IMR-90 (cell line): ENCODE measurements around the gene CACNA1F.

Experiments used
- BHLHE40 ChIP-seq: fragments of 150-350 bp; IDR thresholded peaks from 2 replicates; pipeline ENCODE4 v1.6.1; 2016; ENCODE audit warnings: mild to moderate bottlenecking, low read depth, low read length
- CEBPB ChIP-seq: IDR thresholded peaks from 2 replicates; pipeline ENCODE4 v1.6.1; 2012; ENCODE audit warnings: low read depth, low read length, improper control_type of control experiment
- CHD1 ChIP-seq: IDR thresholded peaks from 2 replicates; pipeline ENCODE4 v1.6.1; 2012; ENCODE audit warnings: low read depth, low read length, improper control_type of control experiment
- CTCF ChIP-seq: conservative IDR thresholded peaks from 2 replicates; pipeline ENCODE4 v1.5.1; 2012; ENCODE audit warnings: mild to moderate bottlenecking, low read depth, low read length, improper control_type of control experiment
- ELK1 ChIP-seq: fragments of 150-350 bp; IDR thresholded peaks from 2 replicates; pipeline ENCODE4 v1.6.1; 2016; ENCODE audit warnings: low read depth, mild to moderate bottlenecking, low read length, moderate library complexity, borderline replicate concordance
- FOS ChIP-seq: fragments of 150-350 bp; IDR thresholded peaks from 2 replicates; pipeline ENCODE4 v1.6.1; 2016; ENCODE audit warnings: low read depth, low read length
- MAFK ChIP-seq: IDR thresholded peaks from 2 replicates; pipeline ENCODE4 v1.6.1; 2012; ENCODE audit warnings: low read depth, low read length, improper control_type of control experiment
- MAZ ChIP-seq: IDR thresholded peaks from 2 replicates; pipeline ENCODE4 v1.6.1; 2012; ENCODE audit warnings: low read depth, mild to moderate bottlenecking, low read length, improper control_type of control experiment, moderate library complexity, borderline replicate concordance
- MXI1 ChIP-seq: IDR thresholded peaks from 2 replicates; pipeline ENCODE4 v1.6.1; 2012; ENCODE audit warnings: low read depth, mild to moderate bottlenecking, low read length, moderate library complexity, borderline replicate concordance
- POLR2A ChIP-seq: IDR thresholded peaks from 2 replicates; pipeline ENCODE4 v1.6.1; 2012; ENCODE audit warnings: mild to moderate bottlenecking, low read depth, low read length
- RAD21 ChIP-seq: IDR thresholded peaks from 2 replicates; pipeline ENCODE4 v1.6.1; 2012; ENCODE audit warnings: low read length, improper control_type of control experiment
- RFX5 ChIP-seq: IDR thresholded peaks from 2 replicates; pipeline ENCODE4 v1.8.0; 2012; ENCODE audit warnings: low read depth, mild to moderate bottlenecking, low read length, moderate library complexity
- SMC3 ChIP-seq: fragments of 150-350 bp; IDR thresholded peaks from 2 replicates; pipeline ENCODE4 v1.6.1; 2016; ENCODE audit warnings: low read depth, mild to moderate bottlenecking, antibody characterized with exemption, low read length, moderate library complexity
- TF ChIP-seq, protein P1 (sequence below): fragments of 150-350 bp; IDR thresholded peaks from 2 replicates; pipeline ENCODE4 v1.6.1; 2017; ENCODE audit warnings: mild to moderate bottlenecking, antibody characterized with exemption, low read length, low read depth

DNA sequence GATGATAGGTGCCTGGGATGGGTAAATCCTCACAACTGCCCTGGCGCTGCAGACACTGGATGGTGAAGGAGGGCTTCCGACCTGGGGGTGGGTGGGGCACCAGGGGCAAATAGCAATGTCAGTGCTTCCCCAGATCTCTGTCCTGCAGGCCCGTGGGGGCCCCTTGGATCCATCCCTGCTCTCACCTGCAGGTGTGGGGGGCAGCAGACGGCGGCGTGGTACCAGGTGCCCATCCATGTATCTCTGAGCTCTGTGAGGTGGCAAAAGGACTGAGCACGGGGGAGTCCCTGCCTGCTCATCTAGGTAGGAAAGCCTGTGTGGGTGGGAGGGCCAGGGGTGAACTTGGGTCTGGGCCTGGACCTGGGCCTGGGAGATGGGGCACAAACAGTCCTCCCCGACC is 26.6 kb downstream of the CACNA1F start:
- TF ChIP-seq CTCF (no peak), POLR2A (no peak), CEBPB (no peak), ELK1 (no peak), RFX5 (no peak), MXI1 (no peak), MAFK (no peak), BHLHE40 (no peak), CHD1 (no peak), RAD21 (no peak), SMC3 (no peak), MAZ (no peak), FOS (no peak)
- TF ChIP-seq, protein P1, sequence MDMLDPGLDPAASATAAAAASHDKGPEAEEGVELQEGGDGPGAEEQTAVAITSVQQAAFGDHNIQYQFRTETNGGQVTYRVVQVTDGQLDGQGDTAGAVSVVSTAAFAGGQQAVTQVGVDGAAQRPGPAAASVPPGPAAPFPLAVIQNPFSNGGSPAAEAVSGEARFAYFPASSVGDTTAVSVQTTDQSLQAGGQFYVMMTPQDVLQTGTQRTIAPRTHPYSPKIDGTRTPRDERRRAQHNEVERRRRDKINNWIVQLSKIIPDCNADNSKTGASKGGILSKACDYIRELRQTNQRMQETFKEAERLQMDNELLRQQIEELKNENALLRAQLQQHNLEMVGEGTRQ, result no peak
